GM20000 (cell line): Measurements from ENCODE around the gene PAX8.

Experiments
- DNase-seq: peaks from one replicate; pipeline ENCODE4 v3.0.0; 2012; ENCODE audit warnings: low spot score
- TF ChIP-seq, protein P1 (sequence below): IDR thresholded peaks from 2 replicates; pipeline ENCODE4 v1.5.1; 2012; ENCODE audit warnings: mild to moderate bottlenecking, control low read depth; ENCODE audit errors: extremely low read depth, missing control alignments

Gene PAX8

DNA sequence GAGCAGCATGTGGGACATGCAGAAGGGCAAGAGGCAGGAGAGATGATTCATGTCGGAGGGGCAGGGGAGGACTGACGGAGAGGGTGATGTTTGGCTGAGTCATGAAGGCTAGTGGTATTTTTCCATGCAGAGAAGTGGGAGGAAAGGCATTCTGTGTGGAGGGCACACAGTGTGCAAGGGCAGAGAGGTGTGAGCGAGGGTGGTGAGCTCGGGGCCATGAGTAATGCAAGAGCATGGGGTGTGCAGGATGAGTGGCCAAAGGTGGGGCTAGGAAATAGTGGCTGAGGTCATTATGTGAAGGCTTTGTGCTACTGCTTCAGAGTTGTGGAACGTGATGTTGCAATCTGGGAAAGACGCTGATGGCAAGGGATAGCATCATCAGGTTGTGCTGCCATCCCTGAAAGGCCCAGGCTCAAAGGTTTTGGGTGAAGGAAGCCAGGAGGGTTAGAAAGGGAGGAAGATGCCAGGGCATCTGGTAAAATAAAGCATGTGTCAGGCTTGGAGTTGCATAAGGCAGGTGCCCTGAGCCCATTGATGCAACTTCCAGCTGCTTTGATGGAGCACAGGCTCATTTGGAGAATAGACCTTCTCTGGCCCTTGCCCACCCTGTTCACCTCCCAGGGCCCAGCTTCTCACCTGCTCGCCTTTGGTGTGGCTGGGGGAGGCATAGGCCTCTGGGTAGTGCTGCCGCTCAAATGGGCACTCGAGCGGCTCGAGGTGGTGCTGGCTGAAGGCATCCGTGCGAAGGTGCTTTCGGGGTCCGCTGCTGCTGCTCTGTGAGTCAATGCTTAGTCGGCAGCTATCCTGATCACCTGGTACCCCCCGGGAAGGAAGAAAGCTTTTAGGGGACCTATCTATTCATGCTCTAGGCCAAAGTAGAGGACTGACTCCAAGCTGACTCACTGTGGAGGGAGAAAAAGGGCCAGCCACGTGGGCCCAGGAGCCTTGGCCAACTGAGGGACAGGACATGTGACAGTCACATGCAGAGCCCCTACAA is 37.5 kb downstream of the PAX8 start:
- TF ChIP-seq, protein P1, sequence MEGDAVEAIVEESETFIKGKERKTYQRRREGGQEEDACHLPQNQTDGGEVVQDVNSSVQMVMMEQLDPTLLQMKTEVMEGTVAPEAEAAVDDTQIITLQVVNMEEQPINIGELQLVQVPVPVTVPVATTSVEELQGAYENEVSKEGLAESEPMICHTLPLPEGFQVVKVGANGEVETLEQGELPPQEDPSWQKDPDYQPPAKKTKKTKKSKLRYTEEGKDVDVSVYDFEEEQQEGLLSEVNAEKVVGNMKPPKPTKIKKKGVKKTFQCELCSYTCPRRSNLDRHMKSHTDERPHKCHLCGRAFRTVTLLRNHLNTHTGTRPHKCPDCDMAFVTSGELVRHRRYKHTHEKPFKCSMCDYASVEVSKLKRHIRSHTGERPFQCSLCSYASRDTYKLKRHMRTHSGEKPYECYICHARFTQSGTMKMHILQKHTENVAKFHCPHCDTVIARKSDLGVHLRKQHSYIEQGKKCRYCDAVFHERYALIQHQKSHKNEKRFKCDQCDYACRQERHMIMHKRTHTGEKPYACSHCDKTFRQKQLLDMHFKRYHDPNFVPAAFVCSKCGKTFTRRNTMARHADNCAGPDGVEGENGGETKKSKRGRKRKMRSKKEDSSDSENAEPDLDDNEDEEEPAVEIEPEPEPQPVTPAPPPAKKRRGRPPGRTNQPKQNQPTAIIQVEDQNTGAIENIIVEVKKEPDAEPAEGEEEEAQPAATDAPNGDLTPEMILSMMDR, result no peak

DNA sequence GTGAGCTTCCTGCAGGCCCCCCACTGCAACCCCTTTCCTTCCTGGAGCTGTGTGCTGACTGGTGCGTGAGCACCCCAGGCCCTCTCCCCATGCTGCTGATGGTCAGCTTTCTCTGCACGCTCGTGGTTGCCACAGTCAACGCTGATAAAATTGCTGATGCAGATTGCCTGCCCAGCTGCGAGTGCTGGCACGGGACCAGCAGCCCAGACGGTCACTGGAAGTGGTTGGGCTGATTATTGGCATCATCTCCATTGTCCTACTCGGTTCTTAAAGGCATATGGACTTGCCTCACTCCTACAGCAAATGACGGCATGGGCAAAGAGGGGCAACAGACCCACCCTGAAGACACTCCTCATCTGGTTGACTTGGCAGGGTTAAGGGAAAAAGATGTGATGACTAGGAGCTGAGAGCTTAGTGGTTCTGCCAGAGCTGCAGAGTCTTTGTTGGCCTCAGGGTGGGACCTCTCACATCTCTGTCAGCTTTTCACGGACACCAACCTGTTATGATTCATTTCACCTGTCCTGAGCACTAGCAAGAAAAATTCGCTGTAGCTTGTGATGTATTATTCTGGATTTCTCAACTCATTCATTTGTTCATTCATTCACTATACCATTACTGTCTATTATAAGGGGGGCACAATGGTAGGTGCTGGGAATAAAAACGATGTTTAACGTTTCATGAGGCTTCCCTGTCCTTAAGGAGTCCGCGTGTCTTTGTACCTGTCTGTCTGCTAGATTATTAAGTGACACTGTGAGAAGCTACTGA is 38.4 kb downstream of the PAX8 start:
- TF ChIP-seq, protein P1, result no peak
- DNase-seq, result no peak

More for the DNA sequence above, 37.5 kb downstream of the PAX8 start:
- no peak for DNase-seq

DNA sequence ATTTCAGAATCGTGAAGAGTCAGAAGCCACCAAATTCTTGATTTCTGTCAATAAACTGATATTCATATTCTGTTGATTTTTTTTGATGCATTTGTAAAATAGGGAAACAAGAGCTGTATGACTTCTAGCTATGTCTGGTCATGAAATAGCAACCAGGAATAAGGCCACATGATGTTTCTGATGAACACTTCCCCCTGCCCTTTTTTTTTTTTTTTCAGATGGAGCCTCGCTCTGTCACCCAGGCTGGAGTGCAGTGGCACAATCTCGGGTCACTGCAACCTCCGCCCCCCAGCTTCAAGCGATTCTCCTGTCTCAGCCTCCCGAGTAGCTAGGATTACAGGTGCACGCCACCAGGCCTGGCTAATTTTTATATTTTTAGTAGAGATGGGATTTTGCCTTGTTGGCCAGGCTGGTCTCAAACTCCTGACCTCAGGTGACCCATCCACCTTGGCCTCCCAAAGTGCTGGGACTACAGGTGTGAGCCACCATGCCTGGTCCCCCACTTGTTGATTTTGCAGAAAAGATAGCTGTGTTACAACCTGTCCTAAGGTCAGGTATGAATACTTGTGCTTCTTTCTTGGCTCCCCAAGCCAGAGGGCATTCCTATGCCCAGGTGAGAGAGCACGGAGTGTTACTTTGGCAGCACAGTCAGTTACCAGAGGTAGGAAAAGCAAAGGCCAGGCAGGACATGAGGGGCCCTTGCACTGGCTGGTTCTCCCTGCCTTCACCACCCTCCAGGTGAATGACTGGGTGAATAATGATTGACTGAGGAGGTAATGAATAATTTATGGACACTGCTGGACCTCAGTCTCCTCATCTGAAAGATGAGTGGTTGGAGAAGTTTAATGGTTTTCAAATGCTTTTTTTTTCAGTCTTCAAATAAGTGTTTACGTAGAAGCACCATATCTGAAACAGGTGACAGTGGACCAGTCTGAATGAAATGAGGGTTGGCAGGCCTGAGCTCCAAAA is 39.6 kb downstream of the PAX8 start:
- DNase-seq, result no peak
- TF ChIP-seq, protein P1, result no peak

DNA sequence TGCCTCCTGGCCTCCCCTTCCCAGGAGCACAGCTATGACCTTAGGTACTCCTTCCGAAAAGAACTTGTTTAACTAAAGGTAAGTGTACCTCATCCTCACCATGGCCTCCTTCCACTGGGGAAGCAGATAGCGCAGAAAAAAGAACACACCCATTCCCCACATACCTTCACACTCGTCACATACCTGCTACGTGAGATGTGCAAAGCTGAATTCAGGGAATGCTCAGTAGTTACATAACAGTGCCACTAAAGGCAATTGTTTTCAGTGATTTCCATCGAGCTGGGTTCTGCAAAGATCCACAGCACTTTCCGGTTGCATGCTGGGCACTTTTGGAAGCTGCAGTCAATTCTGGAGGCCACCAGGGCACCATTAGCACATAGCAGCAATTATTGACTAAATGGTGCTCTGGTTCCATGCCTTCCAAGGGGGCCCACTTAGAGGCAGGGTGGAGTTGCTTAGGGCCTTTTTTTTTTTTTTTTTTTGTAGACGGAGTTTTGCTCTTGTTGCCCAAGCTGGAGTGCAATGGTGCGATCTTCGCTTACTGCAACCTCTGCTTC is 41.0 kb downstream of the PAX8 start:
- TF ChIP-seq, protein P1, result no peak

DNA sequence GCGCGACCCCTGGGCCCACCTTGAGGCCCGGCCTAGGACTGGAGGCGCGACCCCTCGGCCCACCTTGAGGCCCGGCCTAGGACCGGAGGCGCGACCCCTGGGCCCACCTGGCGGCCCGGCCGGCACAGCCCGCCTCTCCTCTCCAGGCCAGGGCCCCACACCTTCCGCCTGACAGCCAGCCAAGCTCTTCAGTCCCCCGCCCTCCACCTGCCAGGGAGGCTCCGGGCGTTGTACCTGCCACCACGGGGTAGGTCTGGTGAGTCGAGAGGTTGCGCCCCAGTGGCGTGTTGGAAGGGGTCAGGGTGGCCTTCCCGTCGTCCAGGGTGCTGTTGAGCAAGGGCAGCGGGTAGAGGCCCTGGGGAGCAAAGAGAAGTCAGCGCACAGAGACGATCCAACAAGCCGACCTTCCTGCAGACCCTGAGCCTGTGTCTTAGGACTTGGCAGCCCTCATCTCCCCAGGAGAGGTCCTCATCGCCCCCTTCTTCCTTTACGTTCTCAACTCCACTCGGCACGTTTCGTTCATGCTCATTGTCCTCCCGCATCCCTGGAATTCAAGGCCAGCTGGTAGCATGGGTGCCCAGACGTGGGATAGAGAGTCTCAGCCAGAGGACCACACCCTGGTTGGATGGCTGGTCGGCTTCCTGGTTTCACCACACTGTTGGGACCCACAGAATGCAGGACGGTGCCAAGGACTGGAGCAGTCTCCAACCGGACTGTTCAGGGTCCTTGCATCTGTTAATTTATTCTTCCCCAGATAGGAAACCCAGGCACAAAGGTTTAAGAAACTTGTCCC is 42.2 kb downstream of the PAX8 start:
- no peak for DNase-seq
- TF ChIP-seq, protein P1, result no peak

More for the DNA sequence above, 41.0 kb downstream of the PAX8 start:
- no peak for DNase-seq

DNA sequence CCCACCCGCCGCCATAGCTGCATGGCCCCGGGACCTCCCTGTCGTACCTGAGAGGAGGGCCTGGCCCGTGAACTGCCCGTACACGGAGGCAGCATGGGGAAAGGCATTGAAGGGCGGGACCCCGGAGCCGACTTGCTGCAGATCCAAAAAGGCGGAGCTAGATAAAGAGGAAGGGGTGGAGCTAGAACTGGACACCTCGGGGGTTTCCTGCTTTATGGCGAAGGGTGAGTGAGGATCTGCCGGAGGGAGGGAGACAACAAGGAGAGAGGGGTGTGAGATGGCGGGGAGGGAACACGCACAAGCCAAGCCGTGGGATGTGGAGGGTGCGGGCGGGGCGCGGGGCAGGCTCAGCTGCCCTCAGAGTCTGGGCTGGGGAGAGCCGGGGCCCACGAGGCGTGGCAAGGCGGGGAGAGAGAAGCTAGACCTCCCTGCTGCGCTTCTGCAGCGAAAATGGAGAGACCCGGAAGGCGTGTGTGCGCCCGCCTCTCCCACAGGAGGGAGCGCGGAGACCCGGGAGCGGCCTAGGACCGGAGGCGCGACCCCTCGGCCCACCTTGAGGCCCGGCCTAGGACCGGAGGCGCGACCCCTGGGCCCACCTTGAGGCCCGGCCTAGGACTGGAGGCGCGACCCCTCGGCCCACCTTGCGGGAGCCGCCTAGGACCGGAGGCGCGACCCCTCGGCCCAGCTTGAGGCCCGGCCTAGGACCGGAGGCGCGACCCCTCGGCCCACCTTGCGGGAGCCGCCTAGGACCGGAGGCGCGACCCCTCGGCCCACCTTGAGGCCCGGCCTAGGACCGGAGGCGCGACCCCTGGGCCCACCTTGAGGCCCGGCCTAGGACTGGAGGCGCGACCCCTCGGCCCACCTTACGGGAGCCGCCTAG is 43.1 kb downstream of the PAX8 start:
- DNase-seq, result peak; percentile 88
